Neural crest cell (in vitro differentiated cells): ENCODE measurements around the gene DEFB124. TPM values are rescaled to one million over a fixed set of nuclear protein-coding genes. Genes with fewer than 3 reads are reported as not detected.

Source experiments
- DNase-seq: peaks from one replicate; pipeline ENCODE4 v3.0.0; 2021; ENCODE audit warnings: low read depth, mixed read lengths, low spot score
- H3K27ac Mint-ChIP-seq: one replicate; pipeline ENCODE4 v1.8.0; 2021; ENCODE audit warnings: mild to moderate bottlenecking, mixed read lengths; ENCODE audit not compliant: unreplicated experiment
- H3K27me3 Mint-ChIP-seq: 2 replicates; pipeline ENCODE4 v1.8.0; 2021; ENCODE audit warnings: low read depth, mild to moderate bottlenecking, mixed read lengths
- H3K36me3 Mint-ChIP-seq: 2 replicates; pipeline ENCODE4 v1.8.0; 2021; ENCODE audit warnings: low read depth, mild to moderate bottlenecking, mixed read lengths
- H3K4me1 Mint-ChIP-seq: 2 replicates; pipeline ENCODE4 v1.8.0; 2021; ENCODE audit warnings: mixed read lengths
- H3K4me3 Mint-ChIP-seq: one replicate; pipeline ENCODE4 v1.8.0; 2021; ENCODE audit warnings: mild to moderate bottlenecking, mixed read lengths
- H3K9me3 Mint-ChIP-seq: 2 replicates; pipeline ENCODE4 v1.8.0; 2021; ENCODE audit warnings: mixed read lengths
- CTCF ChIP-seq: fragments of 200-600 bp; sonication (generic); conservative IDR thresholded peaks from 2 replicates; pipeline ENCODE4 v1.5.0; 2021; ENCODE audit warnings: antibody characterized with exemption, mild to moderate bottlenecking
- total RNA-seq: library from RNA; stranded (reverse); gene quantifications from 2 replicates; pipeline ENCODE4 v1.2.1, GENCODE V29; 2021

Gene DEFB124
- total RNA-seq, 1 donor from 2014 or later = not detected

- TF ChIP-seq CTCF = no peak
- Mint-ChIP-seq H3K36me3 (no peaks in the 10 kb centered on the region), H3K9me3 (no peaks in the 10 kb centered on the region), H3K27me3 (peaks cover 2% of the 10 kb centered on the region), H3K4me3 (no peak overlapping the region), H3K27ac (no peak overlapping the region), H3K4me1 (peaks cover 4% of the 10 kb centered on the region)
- no peak for DNase-seq
These were observed 41.7 kb upstream of the DEFB124 start for GRCh38 chr20:31516651-31517050.

- no peaks in the 10 kb centered on the region for H3K9me3 Mint-ChIP-seq
- H3K4me1 Mint-ChIP-seq = peaks cover 4% of the 10 kb centered on the region
- H3K36me3 Mint-ChIP-seq = no peaks in the 10 kb centered on the region
These were observed 41.2 kb upstream of the DEFB124 start for GRCh38 chr20:31516166-31516565.

GRCh38 chr20:31515775-31516107 is 40.8 kb upstream of the DEFB124 start:
- H3K4me3 Mint-ChIP-seq = no peak overlapping the region
- H3K36me3 Mint-ChIP-seq = no peaks in the 10 kb centered on the region
- TF ChIP-seq CTCF = no peak
- H3K9me3 Mint-ChIP-seq = no peaks in the 10 kb centered on the region
- H3K4me1 Mint-ChIP-seq = peaks cover 4% of the 10 kb centered on the region
- peaks cover 3% of the 10 kb centered on the region for H3K27me3 Mint-ChIP-seq
- no peak overlapping the region for H3K27ac Mint-ChIP-seq
- DNase-seq = no peak

More at GRCh38 chr20:31516166-31516565, 41.2 kb upstream of the DEFB124 start:
- no peak for TF ChIP-seq CTCF
- Mint-ChIP-seq H3K27ac (no peak overlapping the region), H3K27me3 (peaks cover 3% of the 10 kb centered on the region), H3K4me3 (no peak overlapping the region)
- DNase-seq = no peak

- no peak for DNase-seq
- H3K4me3 Mint-ChIP-seq = no peak overlapping the region
- peaks cover 6% of the 10 kb centered on the region for H3K27me3 Mint-ChIP-seq
- H3K27ac Mint-ChIP-seq = no peak overlapping the region
- no peaks in the 10 kb centered on the region for H3K36me3 Mint-ChIP-seq
- TF ChIP-seq CTCF = no peak
- H3K4me1 Mint-ChIP-seq = peaks cover 4% of the 10 kb centered on the region
- H3K9me3 Mint-ChIP-seq = no peaks in the 10 kb centered on the region
These were observed 40.3 kb upstream of the DEFB124 start for GRCh38 chr20:31515072-31515774.

GRCh38 chr20:31514154-31515071 is 39.5 kb upstream of the DEFB124 start, which contains the start of gene HM13:
HM13 (plus strand) TSS chr20:31514442; CDS start chr20:31514552, 110 bp downstream.
- no peaks in the 10 kb centered on the region for H3K36me3 Mint-ChIP-seq
- no peaks in the 10 kb centered on the region for H3K9me3 Mint-ChIP-seq
- peak; percentile 100 for TF ChIP-seq CTCF
- H3K4me1 Mint-ChIP-seq = peaks cover 4% of the 10 kb centered on the region
- no peak within 1 kb of the TSS for H3K27ac Mint-ChIP-seq
- H3K4me3 Mint-ChIP-seq = no peak within 1 kb of the TSS
- DNase-seq = peak; percentile 96
- H3K27me3 Mint-ChIP-seq = peaks cover 10% of the 10 kb centered on the region
